ENCODE measurements around the gene BCL11A. TPM values are rescaled to one million over a fixed set of nuclear protein-coding genes. Genes with fewer than 3 reads are reported as not detected.

BCL11A gene
- total RNA-seq, 1 experiment from 2014 or later = 0.33 TPM

GRCh38 chr2:60508339-60508917 lies 45.0 kb downstream of the BCL11A start:
- Histone ChIP-seq H3K27ac (ENCODE audit: low read length) (no peak overlapping the region), H3K9me3 (ENCODE audit: control insufficient read depth, insufficient read depth, low read depth, low read length) (no peaks in the 10 kb centered on the region), H3K4me1 (ENCODE audit: control insufficient read depth, insufficient read depth, low read length) (no peaks in the 10 kb centered on the region), H3K36me3 (ENCODE audit: control insufficient read depth, insufficient read depth, low read length) (no peaks in the 10 kb centered on the region), H3K27me3 (ENCODE audit: control insufficient read depth, insufficient read depth, low read length) (peaks cover 7% of the 10 kb centered on the region), H3K4me3 (ENCODE audit: low read depth in 2 of 2, low read length in 2 of 2) (no peak overlapping the region)
- intact Hi-C loops (cut with micrococcal nuclease; ENCODE audit: unreplicated experiment) = no loop called here
- POLR2A ChIA-PET = no interaction called here
- in situ Hi-C loops (cut with HindIII; ENCODE audit: low pct_unique_long_range_greater_than_20kb, low sequenced_read_pairs) = no loop called here
- CTCF ChIA-PET = interaction anchor here (0.6 kb wide), 1 partner anchor 167 kb away, joined by 3 read pairs; no protein-coding TSS in a partner anchor
- no peak for ATAC-seq
- TF ChIP-seq POLR2AphosphoS5 (IDR thresholded peaks at IDR 0.05; ENCODE audit: low read depth, low read length) (no peak), REST (IDR thresholded peaks at IDR 0.05; ENCODE audit: insufficient read depth in 1 of 2, low read depth in 2 of 2, low read length in 1 of 2) (no peak), SIN3A (IDR thresholded peaks at IDR 0.05; ENCODE audit: borderline replicate concordance, insufficient read depth, low read depth, low read length) (no peak), CTCF (IDR thresholded peaks at IDR 0.05) (no peak), TCF7L2 (IDR thresholded peaks at IDR 0.05; ENCODE audit: low read depth, low read length) (no peak)
- no peak for DNase-seq (ENCODE audit: low read depth, low spot score)
- BruUV-seq (replicated peaks) = no TSS peak

- H3K27ac ChIP-seq (ENCODE audit: low read length) = no peak overlapping the region
- TF ChIP-seq SIN3A (IDR thresholded peaks at IDR 0.05; ENCODE audit: borderline replicate concordance, insufficient read depth, low read depth, low read length) (no peak), CTCF (IDR thresholded peaks at IDR 0.05) (no peak), POLR2AphosphoS5 (IDR thresholded peaks at IDR 0.05; ENCODE audit: low read depth, low read length) (no peak), TCF7L2 (IDR thresholded peaks at IDR 0.05; ENCODE audit: low read depth, low read length) (no peak), REST (IDR thresholded peaks at IDR 0.05; ENCODE audit: insufficient read depth in 1 of 2, low read depth in 2 of 2, low read length in 1 of 2) (no peak)
- BruUV-seq (replicated peaks) = no TSS peak
- ChIA-PET CTCF (no interaction called here), POLR2A (no interaction called here)
- H3K27me3 ChIP-seq (ENCODE audit: control insufficient read depth, insufficient read depth, low read length) = peaks cover 5% of the 10 kb centered on the region
- no peaks in the 10 kb centered on the region for H3K36me3 ChIP-seq (ENCODE audit: control insufficient read depth, insufficient read depth, low read length)
- ATAC-seq = no peak
- H3K9me3 ChIP-seq (ENCODE audit: control insufficient read depth, insufficient read depth, low read depth, low read length) = no peaks in the 10 kb centered on the region
- H3K4me3 ChIP-seq (ENCODE audit: low read depth in 2 of 2, low read length in 2 of 2) = no peak overlapping the region
- H3K4me1 ChIP-seq (ENCODE audit: control insufficient read depth, insufficient read depth, low read length) = no peaks in the 10 kb centered on the region
- no peak for DNase-seq (ENCODE audit: low read depth, low spot score)
- intact Hi-C loops (cut with micrococcal nuclease; ENCODE audit: unreplicated experiment) (no loop called here), in situ Hi-C loops (cut with HindIII; ENCODE audit: low pct_unique_long_range_greater_than_20kb, low sequenced_read_pairs) (no loop called here)
Observed at GRCh38 chr2:60507211-60507965, 46.1 kb downstream of the BCL11A start.
